ENCODE measurements around the gene WFIKKN2. TPM values are rescaled to one million over a fixed set of nuclear protein-coding genes. Genes with fewer than 3 reads are reported as not detected.

The WFIKKN2 gene
- total RNA-seq, 1 donor from 2014 or later: not detected

- Histone ChIP-seq H3K27me3 (no peaks in the 10 kb centered on the region), H3K4me3 (no peak overlapping the region), H3K4me2 (peak overlapping the region; percentile 63), H3K79me2 (ENCODE audit: low read depth) (no peaks in the 10 kb centered on the region), H4K20me1 (ENCODE audit: low read depth) (no peaks in the 10 kb centered on the region), H3F3A (ENCODE audit: low read depth) (peaks cover 17% of the 10 kb centered on the region), H3K4me1 (peaks cover 31% of the 10 kb centered on the region), H3K36me3 (no peaks in the 10 kb centered on the region), H3K27ac (no peak overlapping the region), H3K9me3 (ENCODE audit: low read depth) (no peaks in the 10 kb centered on the region), H3K9ac (no peak overlapping the region), H2AFZ (replicated peaks) (no peak overlapping the region)
- Mint-ChIP-seq H3K36me3 (no peaks in the 10 kb centered on the region), H3K27me3 (ENCODE audit: insufficient read depth, low read depth) (peaks cover 15% of the 10 kb centered on the region), H3K27ac (peak overlapping the region; percentile 85), H3K4me1 (peaks cover 58% of the 10 kb centered on the region), H3K9me3 (no peaks in the 10 kb centered on the region), H3K4me3 (peak overlapping the region; percentile 55)
- TF ChIP-seq CTCF (IDR thresholded peaks at IDR 0.05) (no peak), EZH2phosphoT487 (IDR thresholded peaks at IDR 0.05) (no peak), EZH2 (IDR thresholded peaks at IDR 0.05) (no peak)
- no peak for DNase-seq (ENCODE audit: low spot score)
Observed at GRCh38 chr17:50831471-50831928, 3.9 kb upstream of the WFIKKN2 start.

- H3K27me3 ChIP-seq: no peaks in the 10 kb centered on the region
Observed at GRCh38 chr17:50832267-50832863, 3.0 kb upstream of the WFIKKN2 start.

DNA sequence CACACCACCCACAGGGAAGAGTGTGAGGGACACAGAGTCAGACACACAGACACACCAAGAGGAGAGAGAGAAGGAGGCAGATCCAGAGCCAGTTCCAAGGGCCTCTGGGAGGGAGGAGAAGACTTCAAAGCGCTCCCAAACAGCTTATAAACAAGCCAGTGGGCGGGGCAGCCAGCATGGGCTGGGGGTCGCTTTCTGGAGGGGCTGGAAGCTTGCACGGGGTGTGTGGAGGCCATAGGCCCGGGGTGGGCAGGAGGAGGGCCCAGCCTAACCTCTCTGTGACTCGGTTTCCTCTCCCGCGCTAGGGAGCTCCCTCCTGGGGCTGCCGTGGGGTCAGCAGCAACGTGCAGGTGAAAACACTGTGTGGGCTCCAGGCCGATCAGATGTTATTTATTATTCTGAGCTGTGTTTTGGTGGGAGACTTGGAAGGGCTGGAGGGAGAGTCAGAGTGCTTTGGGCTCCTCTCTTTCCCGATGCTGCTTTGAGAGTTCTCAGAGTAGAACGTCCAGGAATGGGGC lies 2.5 kb upstream of the WFIKKN2 start:
- Mint-ChIP-seq H3K4me1 (peaks cover 64% of the 10 kb centered on the region), H3K27ac (no peak overlapping the region), H3K9me3 (no peaks in the 10 kb centered on the region), H3K27me3 (ENCODE audit: insufficient read depth, low read depth) (peaks cover 11% of the 10 kb centered on the region), H3K36me3 (no peaks in the 10 kb centered on the region), H3K4me3 (no peak overlapping the region)
- Histone ChIP-seq H3K36me3 (no peaks in the 10 kb centered on the region), H3K27ac (no peak overlapping the region), H3K9me3 (ENCODE audit: low read depth) (no peaks in the 10 kb centered on the region), H3K27me3 (no peaks in the 10 kb centered on the region), H3K4me3 (no peak overlapping the region), H3F3A (ENCODE audit: low read depth) (peaks cover 22% of the 10 kb centered on the region), H4K20me1 (ENCODE audit: low read depth) (no peaks in the 10 kb centered on the region), H3K4me1 (peaks cover 36% of the 10 kb centered on the region), H2AFZ (replicated peaks) (no peak overlapping the region), H3K9ac (no peak overlapping the region), H3K79me2 (ENCODE audit: low read depth) (no peaks in the 10 kb centered on the region), H3K4me2 (no peak overlapping the region)
- no peak for DNase-seq (ENCODE audit: low spot score)
- TF ChIP-seq CTCF (IDR thresholded peaks at IDR 0.05) (no peak), EZH2phosphoT487 (IDR thresholded peaks at IDR 0.05) (no peak), EZH2 (IDR thresholded peaks at IDR 0.05) (no peak)

More at GRCh38 chr17:50832267-50832863, 3.0 kb upstream of the WFIKKN2 start:
- Histone ChIP-seq H3K27ac (no peak overlapping the region), H3K4me2 (no peak overlapping the region), H3K9me3 (ENCODE audit: low read depth) (no peaks in the 10 kb centered on the region), H3K4me1 (peaks cover 31% of the 10 kb centered on the region), H3K9ac (no peak overlapping the region), H4K20me1 (ENCODE audit: low read depth) (no peaks in the 10 kb centered on the region), H3K36me3 (no peaks in the 10 kb centered on the region), H3F3A (ENCODE audit: low read depth) (peaks cover 17% of the 10 kb centered on the region), H2AFZ (replicated peaks) (no peak overlapping the region), H3K4me3 (no peak overlapping the region), H3K79me2 (ENCODE audit: low read depth) (no peaks in the 10 kb centered on the region)
- Mint-ChIP-seq H3K4me3 (peak overlapping the region; percentile 35), H3K36me3 (no peaks in the 10 kb centered on the region), H3K9me3 (no peaks in the 10 kb centered on the region), H3K27ac (peak overlapping the region; percentile 53), H3K27me3 (ENCODE audit: insufficient read depth, low read depth) (peaks cover 13% of the 10 kb centered on the region), H3K4me1 (peaks cover 60% of the 10 kb centered on the region)
- DNase-seq (ENCODE audit: low spot score): no peak
- TF ChIP-seq EZH2 (IDR thresholded peaks at IDR 0.05) (no peak), CTCF (IDR thresholded peaks at IDR 0.05) (no peak), EZH2phosphoT487 (IDR thresholded peaks at IDR 0.05) (no peak)

Measured in neural progenitor cell (in vitro differentiated cells).